Keratinocyte (primary cell): Measurements from ENCODE around the gene CES5A. TPM values are rescaled to one million over a fixed set of nuclear protein-coding genes. Genes with fewer than 3 reads are reported as not detected.

ENCODE experiments used
- DNase-seq: peaks from one replicate; pipeline ENCODE4 v3.0.0-alpha.2; 2011; ENCODE audit warnings: low read depth, missing footprints, low spot score
- FAIRE-seq: peaks from 2 replicates; lab custom pipeline; 2011; peaks lifted over from hg19 to GRCh38; lab: Jason Lieb, UNC
- H2AFZ ChIP-seq: 2 replicates; pipeline ENCODE4 v1.6.0; 2012; ENCODE audit warnings: low read length, control low read depth, inconsistent platforms; ENCODE audit not compliant: control insufficient read depth
- H3K27ac ChIP-seq: 2 replicates; pipeline ENCODE4 v1.5.1; 2011; ENCODE audit warnings: low read length; ENCODE audit not compliant: control insufficient read depth, insufficient read depth
- H3K27me3 ChIP-seq: 3 replicates; pipeline ENCODE4 v1.6.0; 2011; ENCODE audit warnings: low read length; ENCODE audit not compliant: control insufficient read depth, insufficient read depth; ENCODE audit errors: extremely low read depth
- H3K36me3 ChIP-seq, 2 experiments: 2 replicates in 1 of 2; 3 replicates in 1 of 2; pipeline ENCODE4 v1.5.1; 2011; ENCODE audit warnings: low read length in 2 of 2, mild to moderate bottlenecking in 1 of 2; ENCODE audit not compliant: control insufficient read depth in 2 of 2, insufficient read depth in 2 of 2; ENCODE audit errors: extremely low read depth in 1 of 2
- H3K4me1 ChIP-seq: 3 replicates; pipeline ENCODE4 v1.5.1; 2011; ENCODE audit warnings: low read length; ENCODE audit not compliant: control insufficient read depth, insufficient read depth; ENCODE audit errors: extremely low read depth
- H3K4me2 ChIP-seq: 3 replicates; pipeline ENCODE4 v1.6.0; 2011; ENCODE audit warnings: low read depth, low read length; ENCODE audit not compliant: control insufficient read depth, insufficient read depth; ENCODE audit errors: extremely low read depth
- H3K4me3 ChIP-seq, 3 experiments: fragments of 200-600 bp in 1 of 3; sonication (generic) in 1 of 3; 2 replicates in 2 of 3; 3 replicates in 1 of 3; pipeline ENCODE4 v1.5.1; 2011 to 2016; ENCODE audit warnings: low read length in 3 of 3, mild to moderate bottlenecking in 3 of 3, control low read depth in 2 of 3, inconsistent platforms in 1 of 3, low read depth in 1 of 3, mixed read lengths in 1 of 3, mixed run types in 1 of 3, moderate library complexity in 1 of 3; ENCODE audit not compliant: control insufficient read depth in 2 of 3, insufficient read depth in 2 of 3; ENCODE audit errors: extremely low read depth in 1 of 3
- H3K79me2 ChIP-seq: 2 replicates; pipeline ENCODE4 v1.6.0; 2012; ENCODE audit warnings: low read length; ENCODE audit not compliant: control insufficient read depth, insufficient read depth
- H3K9ac ChIP-seq: 3 replicates; pipeline ENCODE4 v1.6.0; 2011; ENCODE audit warnings: low read length; ENCODE audit not compliant: control insufficient read depth, insufficient read depth; ENCODE audit errors: extremely low read depth
- H3K9me1 ChIP-seq: 3 replicates; pipeline ENCODE4 v1.6.0; 2011; ENCODE audit warnings: low read length; ENCODE audit not compliant: control insufficient read depth, insufficient read depth; ENCODE audit errors: extremely low read depth
- H3K9me3 ChIP-seq: 2 replicates; pipeline ENCODE4 v1.5.1; 2012; ENCODE audit warnings: low read depth, low read length; ENCODE audit not compliant: control insufficient read depth
- H4K20me1 ChIP-seq: 3 replicates; pipeline ENCODE4 v1.6.0; 2011; ENCODE audit warnings: low read length; ENCODE audit not compliant: control insufficient read depth, insufficient read depth; ENCODE audit errors: extremely low read depth
- EZH2 ChIP-seq: IDR thresholded peaks from one replicate; pipeline ENCODE4 v1.6.1; 2012; ENCODE audit warnings: inconsistent platforms, mild to moderate bottlenecking, low read length, moderate library complexity
- dilution Hi-C: fragments of 300-500 bp; cut with MboI; formaldehyde crosslinking; loops from one replicate; pipeline ENCODE4 v1.7.0; 2020; ENCODE audit warnings: low sequenced_read_pairs; ENCODE audit not compliant: extremely low pct_ligation_motif_present
- polyA plus RNA-seq, 5 experiments: library from polyadenylated mRNA; depleted of rRNA in 3 of 5; stranded (reverse) in 3 of 5; stranded (forward) in 1 of 5; unstranded in 1 of 5; fragments of >200 nt; gene quantifications; 1 replicate in 1 of 5; 2 replicates in 3 of 5; 3 replicates in 1 of 5; pipeline versions ENCODE4 v1.2.1 to v1.2.3, GENCODE V29; 2011 to 2012; ENCODE audit warnings: missing spikeins in 2 of 5, low read depth in 1 of 5, low replicate concordance in 1 of 5
- TF ChIP-seq, protein P1 (sequence below), 3 experiments: IDR thresholded peaks in 1 of 3; conservative IDR thresholded peaks in 1 of 3; optimal IDR thresholded peaks in 1 of 3; 2 replicates in 2 of 3; 3 replicates in 1 of 3; pipeline versions ENCODE3 to v1.5.1; 2011; ENCODE audit warnings: low read length in 3 of 3, mild to moderate bottlenecking in 3 of 3, moderate library complexity in 2 of 3, control low read depth in 1 of 3, inconsistent platforms in 1 of 3; ENCODE audit not compliant: insufficient read depth in 2 of 3; ENCODE audit errors: extremely low read depth in 1 of 3

CES5A gene
- polyA plus RNA-seq, 1 donor (not counting 4 experiments of a cell fraction or from before 2014, with no cell fraction given): not detected

DNA sequence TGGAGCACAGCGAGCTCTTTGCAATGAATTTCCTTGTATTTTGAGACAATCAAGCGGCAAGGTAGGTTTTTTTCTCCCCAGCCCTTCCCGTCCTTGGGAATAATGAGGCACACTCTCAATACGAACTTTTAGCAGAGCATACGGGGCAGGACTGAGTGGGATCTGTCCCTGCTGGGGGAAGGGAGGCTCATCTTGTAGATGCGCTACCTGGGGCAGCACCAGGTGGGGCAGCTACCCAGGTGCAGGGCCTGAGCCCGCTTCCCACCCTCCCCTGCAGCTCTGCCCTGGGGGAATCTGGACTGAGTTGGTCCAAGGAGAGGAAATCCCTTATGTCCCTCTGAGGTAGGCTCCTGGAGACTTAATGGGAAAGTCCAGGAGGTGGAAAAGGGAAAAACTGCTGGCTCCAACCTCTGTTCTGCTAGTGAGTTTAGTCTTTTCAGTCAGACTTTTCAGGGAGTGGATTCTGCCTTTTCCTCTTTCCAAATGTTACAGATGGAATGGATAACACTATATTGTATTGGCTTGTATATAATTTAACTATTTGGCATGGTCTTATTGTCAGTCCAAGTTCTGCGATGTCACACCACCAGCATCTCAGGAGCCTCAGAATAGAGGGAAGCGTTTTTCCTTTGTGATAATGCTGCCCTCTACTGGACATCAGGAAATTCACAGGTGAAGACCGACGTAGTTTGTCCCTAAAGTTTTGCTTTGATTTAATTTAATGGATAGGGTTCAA, 32.6 kb downstream of the CES5A start:
- Histone ChIP-seq H3K36me3 (no peaks in the 10 kb centered on the region), H3K9me3 (no peaks in the 10 kb centered on the region), H3K9me1 (no peaks in the 10 kb centered on the region), H3K9ac (no peak overlapping the region), H3K27me3 (peaks cover 7% of the 10 kb centered on the region), H3K4me1 (no peaks in the 10 kb centered on the region), H3K27ac (no peak overlapping the region), H4K20me1 (no peaks in the 10 kb centered on the region), H3K79me2 (no peaks in the 10 kb centered on the region), H2AFZ (no peak overlapping the region), H3K4me2 (no peak overlapping the region), H3K4me3 (no peak overlapping the region)
- dilution Hi-C loops: loop anchor here (25.0 kb wide), 1 partner anchor 130 kb away; no protein-coding TSS in a partner anchor
- FAIRE-seq (peak; percentile 60), DNase-seq (no peak)
- TF ChIP-seq, protein P1, sequence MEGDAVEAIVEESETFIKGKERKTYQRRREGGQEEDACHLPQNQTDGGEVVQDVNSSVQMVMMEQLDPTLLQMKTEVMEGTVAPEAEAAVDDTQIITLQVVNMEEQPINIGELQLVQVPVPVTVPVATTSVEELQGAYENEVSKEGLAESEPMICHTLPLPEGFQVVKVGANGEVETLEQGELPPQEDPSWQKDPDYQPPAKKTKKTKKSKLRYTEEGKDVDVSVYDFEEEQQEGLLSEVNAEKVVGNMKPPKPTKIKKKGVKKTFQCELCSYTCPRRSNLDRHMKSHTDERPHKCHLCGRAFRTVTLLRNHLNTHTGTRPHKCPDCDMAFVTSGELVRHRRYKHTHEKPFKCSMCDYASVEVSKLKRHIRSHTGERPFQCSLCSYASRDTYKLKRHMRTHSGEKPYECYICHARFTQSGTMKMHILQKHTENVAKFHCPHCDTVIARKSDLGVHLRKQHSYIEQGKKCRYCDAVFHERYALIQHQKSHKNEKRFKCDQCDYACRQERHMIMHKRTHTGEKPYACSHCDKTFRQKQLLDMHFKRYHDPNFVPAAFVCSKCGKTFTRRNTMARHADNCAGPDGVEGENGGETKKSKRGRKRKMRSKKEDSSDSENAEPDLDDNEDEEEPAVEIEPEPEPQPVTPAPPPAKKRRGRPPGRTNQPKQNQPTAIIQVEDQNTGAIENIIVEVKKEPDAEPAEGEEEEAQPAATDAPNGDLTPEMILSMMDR (optimal IDR thresholded peaks at IDR 0.05 in 1 of 3, IDR thresholded peaks at IDR 0.05 in 1 of 3, conservative IDR thresholded peaks at IDR 0.05 in 1 of 3; ENCODE audit: extremely low read depth in 1 of 3, insufficient read depth in 2 of 3, low read length in 3 of 3): peak; percentile 37 to 66 (median 57)
- TF ChIP-seq EZH2: no peak

DNA sequence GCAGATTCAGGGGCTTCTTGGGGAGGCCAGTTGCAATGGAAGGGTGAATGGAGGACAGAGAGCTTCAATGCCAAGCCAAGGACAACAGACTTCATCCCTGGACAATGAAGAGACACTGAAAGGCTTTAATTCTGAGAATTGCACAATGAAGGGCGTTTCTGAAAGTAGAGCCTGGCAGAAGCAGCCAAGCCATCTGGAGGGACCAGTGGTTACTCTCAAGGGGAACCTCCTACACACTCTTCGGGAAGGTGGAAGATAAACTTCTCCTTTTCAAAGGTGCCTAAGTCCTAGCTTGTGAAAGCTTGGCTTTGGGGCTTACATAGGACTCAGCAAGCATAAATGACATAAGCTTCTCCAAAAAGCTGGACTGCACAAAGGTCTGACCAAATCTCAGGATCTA, 36.1 kb downstream of the CES5A start:
- DNase-seq (no peak), FAIRE-seq (no peak)
- no peak overlapping the region for H3K27ac ChIP-seq
- TF ChIP-seq, protein P1 (optimal IDR thresholded peaks at IDR 0.05 in 1 of 3, IDR thresholded peaks at IDR 0.05 in 1 of 3, conservative IDR thresholded peaks at IDR 0.05 in 1 of 3; ENCODE audit: extremely low read depth in 1 of 3, insufficient read depth in 2 of 3, low read length in 3 of 3): no peak
- TF ChIP-seq EZH2: no peak
- no peaks in the 10 kb centered on the region for H3K9me1 ChIP-seq
- no peaks in the 10 kb centered on the region for H3K4me1 ChIP-seq
- no peaks in the 10 kb centered on the region for H3K36me3 ChIP-seq
- no peaks in the 10 kb centered on the region for H4K20me1 ChIP-seq
- no peak overlapping the region for H3K4me2 ChIP-seq
- dilution Hi-C loops: loop anchor here (25.0 kb wide), 1 partner anchor 127 kb away; no protein-coding TSS in a partner anchor
- no peaks in the 10 kb centered on the region for H3K79me2 ChIP-seq
- no peak overlapping the region for H3K9ac ChIP-seq
- H2AFZ ChIP-seq: no peak overlapping the region
- no peaks in the 10 kb centered on the region for H3K27me3 ChIP-seq
- no peaks in the 10 kb centered on the region for H3K9me3 ChIP-seq
- H3K4me3 ChIP-seq: no peak overlapping the region
